ENCODE measurements around the gene KRT85.
"Not testable (repeated sequence)": the region's sequence is repeated elsewhere in the genome, so short reads cannot be mapped to it uniquely, and the experiment has no call there.

Gene KRT85

DNA sequence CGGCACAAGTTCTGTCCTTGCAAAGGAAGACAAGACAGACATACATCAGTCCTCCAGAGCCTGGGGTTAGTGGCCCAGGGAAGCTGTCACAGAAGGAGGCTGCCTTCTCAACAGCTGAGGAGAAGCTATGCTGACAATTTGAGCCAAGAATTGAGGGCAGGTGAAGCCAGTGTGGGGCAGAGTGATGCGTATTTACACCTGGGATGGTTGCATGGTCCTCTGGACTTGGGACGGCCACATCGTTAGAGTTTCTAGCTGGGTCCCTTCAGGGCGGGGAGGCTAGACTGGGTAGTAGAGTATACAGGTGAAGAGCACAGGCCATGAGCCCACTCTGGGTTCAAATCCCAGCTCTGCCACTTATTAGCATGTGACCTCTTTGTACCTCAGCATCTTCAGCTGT is 16.5 kb downstream of the KRT85 start:
- no peak for DNase-seq (ENCODE audit: low read depth)
- no peak overlapping the region for H3K4me3 ChIP-seq (ENCODE audit: low read length)
- TF ChIP-seq, protein P1, sequence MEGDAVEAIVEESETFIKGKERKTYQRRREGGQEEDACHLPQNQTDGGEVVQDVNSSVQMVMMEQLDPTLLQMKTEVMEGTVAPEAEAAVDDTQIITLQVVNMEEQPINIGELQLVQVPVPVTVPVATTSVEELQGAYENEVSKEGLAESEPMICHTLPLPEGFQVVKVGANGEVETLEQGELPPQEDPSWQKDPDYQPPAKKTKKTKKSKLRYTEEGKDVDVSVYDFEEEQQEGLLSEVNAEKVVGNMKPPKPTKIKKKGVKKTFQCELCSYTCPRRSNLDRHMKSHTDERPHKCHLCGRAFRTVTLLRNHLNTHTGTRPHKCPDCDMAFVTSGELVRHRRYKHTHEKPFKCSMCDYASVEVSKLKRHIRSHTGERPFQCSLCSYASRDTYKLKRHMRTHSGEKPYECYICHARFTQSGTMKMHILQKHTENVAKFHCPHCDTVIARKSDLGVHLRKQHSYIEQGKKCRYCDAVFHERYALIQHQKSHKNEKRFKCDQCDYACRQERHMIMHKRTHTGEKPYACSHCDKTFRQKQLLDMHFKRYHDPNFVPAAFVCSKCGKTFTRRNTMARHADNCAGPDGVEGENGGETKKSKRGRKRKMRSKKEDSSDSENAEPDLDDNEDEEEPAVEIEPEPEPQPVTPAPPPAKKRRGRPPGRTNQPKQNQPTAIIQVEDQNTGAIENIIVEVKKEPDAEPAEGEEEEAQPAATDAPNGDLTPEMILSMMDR (conservative IDR thresholded peaks at IDR 0.05; ENCODE audit: low read depth, low read length): no peak

DNA sequence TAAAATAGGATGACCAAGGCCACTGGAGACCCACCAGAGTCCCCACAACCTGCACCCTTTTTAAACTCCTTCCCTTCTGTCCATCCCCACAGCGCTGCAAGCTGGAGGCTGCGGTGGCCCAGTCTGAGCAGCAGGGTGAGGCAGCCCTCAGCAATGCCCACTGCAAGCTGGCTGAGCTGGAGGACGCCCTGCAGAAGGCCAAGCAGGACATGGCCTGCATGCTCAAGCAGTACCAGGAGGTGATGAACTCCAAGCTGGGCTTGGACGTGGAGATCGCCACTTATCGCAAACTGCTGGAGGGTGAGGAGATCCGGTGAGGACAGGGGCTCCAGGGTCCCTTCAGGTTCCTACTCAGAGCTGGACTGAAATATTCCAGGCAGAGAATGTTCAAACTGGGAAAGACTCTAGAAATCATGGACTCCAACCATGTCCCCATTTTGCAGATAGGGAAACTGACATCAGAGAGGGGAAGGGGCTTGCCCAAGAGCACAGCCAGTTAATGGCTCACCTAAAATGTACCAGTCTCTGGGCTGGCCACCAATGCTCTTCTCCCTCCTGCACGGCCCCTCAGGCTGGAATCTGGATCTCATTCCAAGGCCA is 17.2 kb downstream of the KRT85 start:
- DNase-seq (ENCODE audit: low read depth): no peak
- H3K4me3 ChIP-seq (ENCODE audit: low read length): no peak overlapping the region
- TF ChIP-seq, protein P1 (conservative IDR thresholded peaks at IDR 0.05; ENCODE audit: low read depth, low read length): no peak

DNA sequence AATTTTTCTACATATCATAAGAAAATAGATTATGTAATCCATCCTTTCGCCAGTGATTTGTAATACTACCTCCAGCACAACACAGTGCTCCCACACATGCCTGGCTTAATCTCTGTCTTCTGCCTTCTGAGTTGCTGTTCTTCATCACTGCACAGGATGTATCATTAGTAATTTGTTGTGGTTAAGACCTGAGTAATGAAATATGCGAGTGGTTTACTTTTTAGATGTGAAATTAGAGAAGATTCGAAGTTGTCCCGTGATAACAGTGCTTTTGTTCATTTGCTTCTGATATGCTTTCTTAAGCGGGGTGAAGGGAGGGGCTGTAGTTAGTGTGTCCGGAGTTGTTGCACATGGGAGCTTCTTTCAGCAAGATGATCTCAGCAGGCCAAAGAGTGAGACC is 18.1 kb downstream of the KRT85 start:
- no peak for DNase-seq (ENCODE audit: low read depth)
- no peak overlapping the region for H3K4me3 ChIP-seq (ENCODE audit: low read length)
- TF ChIP-seq, protein P1 (conservative IDR thresholded peaks at IDR 0.05; ENCODE audit: low read depth, low read length): no peak

DNA sequence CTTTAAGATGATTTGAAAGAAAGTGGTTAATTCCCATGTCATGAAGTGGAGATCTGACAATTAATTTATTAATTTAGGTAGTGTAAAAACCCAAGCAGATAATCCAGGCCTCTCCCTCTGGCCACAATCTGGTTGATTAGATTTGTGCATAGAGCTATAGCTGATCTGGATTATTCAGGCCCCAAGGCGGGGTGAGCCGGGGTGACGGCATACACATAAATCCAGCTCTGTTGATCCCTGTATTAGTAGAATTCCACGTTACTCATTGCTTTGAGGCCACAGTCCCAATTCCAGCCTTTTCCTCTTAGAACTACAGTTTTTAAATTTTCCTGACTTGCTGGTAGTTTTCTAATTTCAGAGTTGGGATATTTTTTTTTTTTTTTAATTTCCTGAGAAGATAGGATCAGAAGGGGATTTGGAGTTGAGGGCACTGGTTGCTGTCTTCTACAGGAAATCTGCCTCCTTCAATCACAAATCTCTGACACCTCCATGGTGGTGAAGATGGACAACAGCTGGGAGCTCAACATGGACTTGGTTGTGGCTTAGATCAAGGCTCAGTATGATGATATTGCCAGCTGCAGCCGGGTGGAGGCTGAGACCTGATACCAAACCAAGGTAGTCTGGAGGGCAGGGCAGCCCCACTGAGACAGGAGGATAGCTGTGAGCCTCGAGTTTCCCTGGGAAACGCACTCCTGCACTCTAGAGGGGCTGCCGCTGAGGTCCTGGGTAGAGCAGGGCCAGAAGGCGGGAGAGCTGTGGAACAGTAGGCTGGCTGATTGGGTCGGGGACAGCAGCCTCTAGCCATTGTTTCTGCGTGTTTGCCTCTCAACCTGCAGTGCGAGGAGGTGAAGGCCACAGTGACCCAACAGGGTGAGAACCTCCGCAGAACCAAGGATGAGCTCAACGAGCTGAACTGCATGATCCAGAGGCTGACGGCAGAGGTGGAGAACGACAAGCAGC is 19.4 kb downstream of the KRT85 start:
- H3K4me3 ChIP-seq (ENCODE audit: low read length): no peak overlapping the region
- DNase-seq (ENCODE audit: low read depth): no peak
- TF ChIP-seq, protein P1 (conservative IDR thresholded peaks at IDR 0.05; ENCODE audit: low read depth, low read length): no peak

GRCh38 chr12:52347016-52347415 is 20.3 kb downstream of the KRT85 start:
- no peak for DNase-seq (ENCODE audit: low read depth)
- TF ChIP-seq, protein P1 (conservative IDR thresholded peaks at IDR 0.05; ENCODE audit: low read depth, low read length): no peak

GRCh38 chr12:52346593-52346992 is 20.7 kb downstream of the KRT85 start:
- TF ChIP-seq, protein P1 (conservative IDR thresholded peaks at IDR 0.05; ENCODE audit: low read depth, low read length): no peak
- DNase-seq (ENCODE audit: low read depth): no peak
- no peak overlapping the region for H3K4me3 ChIP-seq (ENCODE audit: low read length)

More at GRCh38 chr12:52347016-52347415, 20.3 kb downstream of the KRT85 start:
- H3K4me3 ChIP-seq (ENCODE audit: low read length): no peak overlapping the region

- H3K4me3 ChIP-seq (ENCODE audit: low read length); DNase-seq (ENCODE audit: low read depth): not testable (repeated sequence)
These were observed 22.2 kb downstream of the KRT85 start for GRCh38 chr12:52345041-52345440.
